SK-N-MC (cell line): ENCODE data around the gene SCML2.
A peak's percentile ranks its signal among the peaks of the same experiment; 100 is the strongest.
"Not testable (repeated sequence)": the region's sequence is repeated elsewhere in the genome, so short reads cannot be mapped to it uniquely, and the experiment has no call there.

ENCODE experiments used
- DNase-seq: peaks from one replicate; pipeline ENCODE4 v3.0.0-alpha.2; 2011; ENCODE audit warnings: low read depth, low spot score
- H3K27ac ChIP-seq: fragments of 200-600 bp; sonication (generic); 2 replicates; pipeline ENCODE4 v1.5.1; 2016; ENCODE audit warnings: mixed run types
- H3K36me3 ChIP-seq: fragments of 200-600 bp; sonication (generic); 2 replicates; pipeline ENCODE4 v1.6.1; 2017; ENCODE audit warnings: antibody characterized with exemption, low read length, mixed read lengths; ENCODE audit not compliant: insufficient read depth
- H3K4me3 ChIP-seq: fragments of 200-600 bp; sonication (generic); 2 replicates; pipeline ENCODE4 v1.5.1; 2016
- H3K9ac ChIP-seq: fragments of 200-600 bp; sonication (generic); 2 replicates; pipeline ENCODE4 v1.8.0; 2017; ENCODE audit warnings: mixed run types, mixed read lengths; ENCODE audit not compliant: insufficient read length
- H3K9me3 ChIP-seq: fragments of 200-600 bp; sonication (generic); 2 replicates; pipeline ENCODE4 v1.6.1; 2017; ENCODE audit warnings: low read depth, mild to moderate bottlenecking, antibody characterized with exemption, low read length, moderate library complexity, mixed read lengths
- EZH2 ChIP-seq: fragments of 200-600 bp; sonication (generic); IDR thresholded peaks from one replicate; pipeline ENCODE4 v1.6.1; 2017; ENCODE audit warnings: antibody characterized with exemption
- FOXP2 ChIP-seq: optimal IDR thresholded peaks from 2 replicates; pipeline ENCODE3; 2011; ENCODE audit warnings: mild to moderate bottlenecking, moderate library complexity; ENCODE audit not compliant: insufficient read depth; ENCODE audit errors: extremely low read length, control extremely low read depth
- POLR2AphosphoS5 ChIP-seq: IDR thresholded peaks from 2 replicates; pipeline ENCODE4 v1.6.1; 2012; ENCODE audit warnings: mild to moderate bottlenecking, low read depth, low read length, borderline replicate concordance

SCML2 gene

GRCh38 chrX:18354369-18355223 lies at the start of gene SCML2:
TSS of gene SCML2 (minus strand) at chrX:18354688. CDS start at chrX:18334071, 20,617 bp downstream.
- Histone ChIP-seq H3K27ac (no peak within 1 kb of the TSS), H3K9ac (peak within 1 kb of the TSS; percentile 71), H3K36me3 (no peaks in the 10 kb centered on the region), H3K9me3 (no peaks in the 10 kb centered on the region), H3K4me3 (peak within 1 kb of the TSS; percentile 80)
- DNase-seq, result no peak
- peak; percentile 49; the same call in 1 of the 2 replicates for TF ChIP-seq POLR2AphosphoS5
- no peak for TF ChIP-seq EZH2

GRCh38 chrX:18401848-18402213 lies 47.3 kb upstream of the SCML2 start:
- H3K4me3 ChIP-seq, result no peak overlapping the region
- no peaks in the 10 kb centered on the region for H3K36me3 ChIP-seq
- H3K9me3 ChIP-seq, result no peaks in the 10 kb centered on the region
- no peak overlapping the region for H3K9ac ChIP-seq
- no peak overlapping the region for H3K27ac ChIP-seq
- TF ChIP-seq FOXP2, result no peak
- no peak for TF ChIP-seq POLR2AphosphoS5
- no peak for TF ChIP-seq EZH2
- DNase-seq, result no peak

DNA sequence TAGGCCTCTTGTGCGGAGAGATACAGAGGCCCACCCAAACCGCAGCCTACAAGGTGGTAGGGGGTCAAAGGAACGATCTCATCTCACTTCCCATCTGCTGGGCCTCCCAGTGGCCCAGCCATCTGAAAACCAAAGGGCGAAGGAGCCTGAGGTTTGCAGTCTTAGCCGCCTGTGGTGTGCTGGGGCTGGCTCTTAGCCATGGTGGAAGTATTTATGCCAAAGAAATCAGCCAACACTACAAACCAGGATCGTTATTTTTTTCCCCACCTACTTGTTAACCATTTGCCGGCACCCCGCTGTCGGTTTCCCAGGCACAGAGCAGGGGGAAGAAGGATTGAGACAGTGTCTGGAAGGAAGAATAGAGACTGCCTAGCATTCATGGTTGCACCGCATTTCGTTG lies 40.0 kb upstream of the SCML2 start:
- TF ChIP-seq POLR2AphosphoS5, result no peak
- TF ChIP-seq FOXP2, result no peak
- no peak for TF ChIP-seq EZH2
- H3K36me3 ChIP-seq, result no peaks in the 10 kb centered on the region
- H3K27ac ChIP-seq, result peak overlapping the region; percentile 14
- no peak overlapping the region for H3K9ac ChIP-seq
- no peaks in the 10 kb centered on the region for H3K9me3 ChIP-seq
- no peak for DNase-seq
- no peak overlapping the region for H3K4me3 ChIP-seq

DNA sequence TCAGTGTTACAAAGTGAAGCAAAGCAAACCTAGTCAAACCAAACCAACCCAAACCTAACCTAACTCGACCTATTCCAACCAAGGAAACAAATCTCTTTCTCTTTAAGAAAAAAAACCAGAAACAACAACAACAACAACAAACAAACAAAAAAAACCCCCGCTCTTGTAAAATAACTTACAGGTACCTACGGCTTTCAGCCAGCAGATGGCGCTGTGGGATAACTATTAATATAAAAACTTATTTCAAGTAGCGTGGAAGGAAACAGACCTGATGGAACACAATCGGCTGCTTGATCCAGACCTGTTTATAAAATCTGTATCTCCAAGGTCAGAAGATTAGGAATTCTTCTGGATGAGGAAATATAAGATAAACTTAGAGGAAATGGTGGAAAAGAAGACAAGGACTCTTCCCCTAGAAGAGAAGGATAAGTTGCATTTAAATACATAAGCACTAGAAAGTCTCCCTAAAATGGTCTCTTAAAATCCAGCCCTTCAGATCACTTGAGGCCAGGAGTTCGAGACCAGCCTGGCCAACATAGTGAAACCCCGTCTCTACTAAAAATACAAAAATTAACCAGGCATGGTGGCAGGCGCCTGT lies 36.6 kb upstream of the SCML2 start:
- H3K36me3 ChIP-seq, result no peaks in the 10 kb centered on the region
- DNase-seq, result peak; percentile 75
- no peak overlapping the region for H3K4me3 ChIP-seq
- TF ChIP-seq FOXP2 (no peak), POLR2AphosphoS5 (no peak), EZH2 (no peak)
- no peak overlapping the region for H3K9ac ChIP-seq
- H3K9me3 ChIP-seq, result no peaks in the 10 kb centered on the region
- no peak overlapping the region for H3K27ac ChIP-seq

GRCh38 chrX:18389966-18390365 lies 35.5 kb upstream of the SCML2 start:
- H3K9ac ChIP-seq, result no peak overlapping the region
- H3K4me3 ChIP-seq, result no peak overlapping the region
- TF ChIP-seq POLR2AphosphoS5 (no peak), FOXP2 (no peak), EZH2 (no peak)
- H3K36me3 ChIP-seq, result no peaks in the 10 kb centered on the region
- H3K9me3 ChIP-seq, result no peaks in the 10 kb centered on the region
- no peak for DNase-seq
- no peak overlapping the region for H3K27ac ChIP-seq

GRCh38 chrX:18377796-18378195 lies 23.3 kb upstream of the SCML2 start:
- TF ChIP-seq FOXP2 (no peak), POLR2AphosphoS5 (no peak)
- no peak for DNase-seq
- no peaks in the 10 kb centered on the region for H3K36me3 ChIP-seq
- H3K9me3 ChIP-seq, result no peaks in the 10 kb centered on the region
- no peak overlapping the region for H3K9ac ChIP-seq
- H3K4me3 ChIP-seq, result no peak overlapping the region
- no peak overlapping the region for H3K27ac ChIP-seq

- H3K9me3 ChIP-seq, H3K9ac ChIP-seq, H3K36me3 ChIP-seq, H3K4me3 ChIP-seq, DNase-seq, H3K27ac ChIP-seq: not testable (repeated sequence)
Measured at GRCh38 chrX:18375131-18375805, 20.8 kb upstream of the SCML2 start.

GRCh38 chrX:18369096-18369495 lies 14.6 kb upstream of the SCML2 start:
- not testable (repeated sequence) for H3K36me3 ChIP-seq, H3K9ac ChIP-seq, H3K9me3 ChIP-seq, H3K4me3 ChIP-seq, H3K27ac ChIP-seq, DNase-seq
